GM19467 (cell line): ENCODE data around the gene DNAI2.

ENCODE experiments used
- ATAC-seq: cut with Tn5 transposase; IDR thresholded peaks from one replicate; pipeline ENCODE4 v1.9.1; 2021; ENCODE audit warnings: mild to moderate bottlenecking, moderate library complexity; ENCODE audit not compliant: unreplicated experiment

DNAI2 gene

DNA sequence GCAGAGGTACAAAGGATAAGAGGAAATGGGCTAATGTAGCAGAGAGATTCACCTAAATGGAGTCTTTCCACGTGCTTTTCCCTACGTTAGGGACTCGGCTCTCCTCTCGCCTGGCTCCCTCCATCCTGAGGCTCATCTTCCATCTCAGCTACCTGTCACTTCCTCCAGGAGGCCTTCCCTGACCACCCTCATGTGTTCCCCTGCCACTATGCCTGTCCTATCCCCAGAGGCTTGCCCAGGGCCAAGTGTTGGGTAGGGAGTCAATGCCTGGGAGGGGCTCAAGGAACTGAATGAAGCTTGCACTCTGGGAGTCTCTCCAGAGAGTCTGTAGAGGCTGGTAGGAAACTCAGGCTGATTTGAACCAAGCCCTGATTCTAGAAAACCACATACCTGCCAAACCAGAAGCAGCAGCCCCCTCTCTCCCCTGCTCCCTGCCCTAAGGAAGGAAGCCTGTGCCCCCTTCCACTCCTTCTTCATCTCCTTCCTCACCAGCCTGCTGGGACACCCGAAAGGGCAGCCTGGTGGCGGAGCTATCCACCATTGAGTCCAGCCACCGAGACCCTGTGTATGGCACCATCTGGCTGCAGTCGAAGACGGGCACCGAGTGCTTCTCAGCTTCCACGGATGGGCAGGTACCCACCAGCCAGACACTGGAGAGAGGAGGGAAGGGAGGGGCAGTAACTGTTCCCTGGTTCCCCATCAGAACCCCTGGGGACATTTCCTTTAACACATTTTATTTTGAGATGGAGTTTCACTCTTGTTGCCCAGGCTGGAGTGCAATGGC is 25.4 kb downstream of the DNAI2 start:
- no peak for ATAC-seq

DNA sequence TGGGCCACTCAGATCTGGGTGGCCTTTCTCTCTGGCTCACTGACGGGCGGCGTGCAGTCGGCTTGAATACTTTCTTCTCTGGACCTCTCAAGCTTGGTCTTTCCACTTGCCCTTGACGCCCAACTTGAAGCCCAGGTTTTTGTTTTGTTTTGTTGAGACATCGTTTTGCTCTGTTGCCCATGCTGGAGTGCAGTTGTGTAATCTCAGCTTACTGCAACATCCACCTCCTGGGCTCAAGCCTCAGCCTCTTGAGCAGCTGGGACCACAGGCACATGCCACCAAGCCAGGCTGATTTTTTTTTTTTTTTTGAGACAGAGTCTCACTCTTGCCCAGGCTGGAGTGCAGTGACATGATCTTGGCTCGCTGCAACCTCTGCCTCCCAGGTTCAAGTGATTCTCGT is 29.3 kb downstream of the DNAI2 start:
- no peak for ATAC-seq

DNA sequence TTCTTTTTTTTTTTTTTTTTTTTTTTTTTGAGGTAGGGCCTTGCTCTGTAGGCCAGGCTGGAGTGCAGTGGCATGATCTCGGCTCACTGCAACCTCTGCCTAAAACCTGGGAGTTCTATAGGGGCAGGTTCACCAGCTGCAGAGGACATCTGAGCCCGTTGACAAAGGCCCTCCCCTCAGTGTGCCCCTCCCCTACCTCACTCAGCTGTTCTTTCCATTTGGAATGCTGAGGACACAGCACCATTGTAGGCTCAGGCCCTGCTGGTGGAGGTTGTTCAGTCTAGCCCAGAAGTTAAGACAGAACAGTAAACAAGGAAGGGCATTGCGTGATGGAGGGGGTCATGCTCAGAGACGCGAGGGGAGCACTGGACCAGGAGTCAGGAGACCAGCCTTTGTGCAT is 30.1 kb downstream of the DNAI2 start:
- ATAC-seq: no peak

DNA sequence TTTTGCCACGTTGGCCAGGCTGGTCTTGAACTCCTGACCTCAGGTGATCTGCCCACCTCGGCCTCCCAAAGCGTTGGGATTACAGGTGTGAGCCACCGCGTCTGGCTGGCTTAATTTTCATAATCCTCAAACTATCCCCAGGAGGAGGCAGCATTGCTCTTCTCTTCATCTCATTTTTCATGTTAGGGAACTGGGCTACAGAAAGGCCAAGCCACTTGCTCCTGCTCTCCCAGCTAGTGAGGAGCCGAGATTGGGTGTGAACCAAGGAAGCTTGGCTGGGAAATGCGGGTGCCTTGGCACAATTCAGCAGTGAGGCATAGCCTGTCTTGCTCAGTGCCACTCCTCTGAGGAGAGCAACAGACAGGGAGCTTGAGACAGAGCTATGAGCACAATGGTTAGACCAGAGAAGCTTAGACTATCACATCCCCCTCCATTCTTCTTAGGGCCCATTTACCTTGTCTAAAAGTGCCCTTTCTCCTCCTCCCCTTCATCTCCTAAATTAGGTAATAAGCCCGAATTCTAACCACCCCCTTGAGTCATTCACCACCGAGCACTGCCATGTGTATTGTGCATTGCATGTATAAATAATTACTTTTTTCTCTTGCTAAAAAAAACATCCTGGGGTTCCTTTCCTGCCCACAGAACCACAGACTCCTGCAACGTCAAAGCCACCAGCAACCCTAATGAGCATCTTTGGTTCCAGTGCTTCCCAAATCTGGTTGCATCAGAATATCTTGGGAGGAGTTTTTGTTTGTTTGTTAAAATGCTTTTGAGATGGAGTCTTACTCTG is 32.0 kb downstream of the DNAI2 start:
- ATAC-seq: no peak

DNA sequence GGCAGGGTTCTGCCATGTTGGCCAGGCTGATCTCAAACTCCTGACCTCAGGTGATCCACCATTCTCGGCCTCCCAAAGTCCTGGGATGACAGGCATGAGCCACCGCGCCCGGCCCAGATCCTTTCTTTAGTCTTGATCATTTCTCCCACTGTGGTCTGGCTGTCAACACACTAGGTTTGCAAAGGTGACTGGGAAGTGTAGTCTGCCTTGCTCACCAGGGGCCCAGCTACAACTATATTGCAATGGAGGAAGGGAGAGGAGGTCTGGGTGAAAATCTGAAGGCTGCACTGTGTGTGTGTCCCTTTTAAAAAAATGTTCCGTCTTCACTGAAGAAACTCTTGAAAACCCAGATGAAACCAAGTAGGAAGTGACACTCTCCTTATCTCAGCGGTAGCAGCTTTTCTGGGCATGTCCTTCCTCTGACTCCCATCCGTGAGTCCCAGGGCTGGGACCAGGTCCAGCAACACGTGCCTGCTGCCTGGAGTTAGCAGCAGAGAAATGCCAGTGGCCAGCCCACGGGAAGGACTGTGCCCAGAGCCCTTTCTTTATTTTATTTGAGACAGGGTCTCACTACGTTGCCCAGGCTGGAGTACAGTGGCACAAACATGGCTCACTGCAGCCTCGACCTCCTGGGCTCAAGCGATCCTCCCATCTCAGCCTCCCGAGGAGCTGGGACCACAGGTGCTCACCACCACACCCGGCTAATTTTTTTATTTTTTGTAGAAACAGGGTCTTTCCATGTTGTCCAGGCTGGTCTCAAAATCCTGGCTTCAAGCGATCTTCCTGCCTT is 34.1 kb downstream of the DNAI2 start:
- no peak for ATAC-seq

DNA sequence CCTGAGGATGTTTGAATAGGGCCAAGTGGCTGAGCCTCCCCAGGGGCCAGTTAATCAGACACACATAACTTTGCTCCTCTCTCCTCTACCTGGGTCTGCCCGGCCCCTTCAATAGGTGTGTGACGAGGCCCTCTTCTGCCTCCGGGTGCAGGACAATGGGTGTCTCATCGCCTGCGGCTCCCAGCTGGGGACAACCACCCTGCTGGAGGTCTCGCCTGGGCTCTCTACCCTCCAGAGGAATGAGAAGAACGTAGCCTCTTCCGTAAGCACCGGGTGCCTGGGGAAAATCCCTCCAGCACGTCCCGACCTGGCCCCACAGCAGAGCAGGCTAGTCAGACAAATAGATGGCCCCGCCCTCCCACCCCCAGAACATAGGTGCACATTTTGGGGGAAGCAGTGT is 35.9 kb downstream of the DNAI2 start:
- ATAC-seq: no peak

DNA sequence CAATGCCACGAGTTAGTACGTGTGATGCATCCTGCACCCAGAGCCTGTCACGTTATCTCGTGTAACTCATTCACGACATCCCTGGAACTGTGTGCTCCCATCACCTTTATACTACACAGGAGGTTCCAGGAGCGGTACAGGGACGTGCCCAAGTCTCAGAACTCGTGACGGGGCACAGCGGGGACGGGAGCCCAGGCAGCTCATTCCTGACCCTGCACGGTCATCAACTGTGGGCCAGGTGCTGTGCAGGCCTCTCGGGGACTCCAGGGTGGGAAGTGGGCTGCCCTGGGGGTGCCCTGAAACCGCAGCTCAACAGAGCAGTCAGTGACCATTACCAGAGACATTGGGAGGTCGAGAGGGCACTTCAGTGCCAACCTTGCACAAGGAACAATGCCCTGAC is 40.8 kb downstream of the DNAI2 start:
- no peak for ATAC-seq

DNA sequence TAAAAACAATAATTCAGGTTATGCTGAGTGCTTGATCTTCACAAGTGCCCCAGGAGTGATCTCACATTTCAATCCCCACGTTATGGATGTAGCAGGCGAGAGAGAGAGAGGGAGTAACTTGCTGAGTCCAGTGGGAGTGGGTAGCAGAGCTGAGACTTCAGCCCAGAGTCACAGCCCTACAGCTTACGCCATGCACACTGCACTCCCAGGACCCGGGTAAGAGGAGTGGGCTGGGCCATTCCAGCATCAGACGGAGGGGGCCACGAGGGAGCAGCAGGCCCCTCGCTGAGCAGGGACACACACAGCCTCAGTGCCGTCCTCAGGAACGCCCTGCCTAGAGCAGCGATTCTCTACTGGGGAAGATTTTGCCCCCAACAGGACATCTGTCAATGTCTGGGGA is 42.2 kb downstream of the DNAI2 start:
- no peak for ATAC-seq

DNA sequence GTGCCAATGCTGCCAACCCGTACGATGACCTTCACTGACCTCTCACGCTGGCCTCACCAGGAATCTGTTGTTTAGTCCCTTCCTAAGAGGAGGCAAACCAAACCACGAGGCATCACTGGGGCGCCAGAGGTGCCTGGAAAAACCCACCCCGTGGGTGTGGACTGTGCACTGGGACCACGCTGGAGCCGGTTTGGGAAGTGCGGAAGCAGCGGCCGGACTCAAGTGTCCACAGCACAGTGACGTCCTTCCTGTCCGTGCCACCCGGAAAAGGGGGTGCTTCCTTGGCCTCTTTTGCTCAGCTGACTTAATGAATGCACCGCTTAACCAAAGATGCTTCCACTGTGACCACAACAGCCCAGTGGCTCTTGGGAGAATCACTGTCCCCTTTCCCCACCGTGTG is 43.0 kb downstream of the DNAI2 start:
- no peak for ATAC-seq

DNA sequence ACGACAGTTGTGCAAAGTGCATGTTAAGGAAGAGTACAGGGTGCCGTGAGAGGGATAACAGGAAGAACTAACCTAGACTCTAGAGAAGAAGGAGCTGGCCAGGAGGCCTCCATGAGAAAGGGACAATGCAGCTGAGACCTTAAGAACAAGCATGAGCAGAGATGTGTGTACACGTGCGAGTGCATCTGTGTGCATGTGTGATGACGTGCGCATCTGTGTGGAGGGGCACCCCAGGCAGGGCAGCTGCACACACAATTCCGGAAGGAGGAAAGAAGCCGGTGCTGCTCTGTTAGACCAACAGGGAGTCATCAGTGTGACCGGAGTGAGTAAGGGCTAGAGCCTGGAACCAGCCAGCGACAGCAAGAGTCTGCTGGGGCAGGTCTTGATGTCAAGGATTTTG is 44.4 kb downstream of the DNAI2 start:
- no peak for ATAC-seq

DNA sequence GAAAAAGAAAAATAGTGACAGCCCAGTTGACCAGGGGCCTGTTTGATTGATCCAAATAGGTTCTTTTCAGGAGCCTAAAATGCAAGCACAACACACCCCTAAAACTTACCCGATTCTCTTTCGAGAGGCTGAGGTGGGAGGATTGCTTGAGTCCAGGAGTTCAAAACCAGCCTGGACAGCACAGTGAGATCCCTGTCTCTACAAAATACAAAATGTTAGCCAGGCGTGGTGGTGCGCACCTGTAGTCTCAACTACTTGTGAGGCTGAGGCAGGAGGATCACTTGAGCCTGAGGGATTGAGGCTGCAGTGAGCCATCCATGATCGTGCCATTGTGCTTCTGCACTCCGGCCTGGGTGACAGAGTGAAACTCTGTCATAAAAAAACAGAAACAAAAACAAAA is 50.5 kb downstream of the DNAI2 start:
- ATAC-seq: no peak

DNA sequence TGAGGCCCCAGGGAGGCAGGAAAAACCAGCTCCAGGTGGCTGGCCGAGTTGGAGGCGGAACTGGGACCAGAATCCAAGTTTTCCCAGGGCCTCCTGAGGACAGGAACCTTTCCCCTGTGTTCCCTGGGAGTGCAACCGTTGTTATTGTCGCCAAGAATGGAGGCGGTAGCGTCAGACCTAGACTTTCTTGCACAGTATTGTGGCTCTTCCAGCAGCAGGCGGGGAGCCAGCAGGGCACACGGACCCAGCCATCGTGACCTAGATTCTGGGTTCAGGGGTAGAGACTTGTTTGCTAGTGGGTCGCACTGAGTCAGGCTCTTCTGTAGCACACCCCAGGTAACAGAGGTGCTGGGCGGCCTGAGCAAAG is 51.3 kb downstream of the DNAI2 start:
- ATAC-seq: no peak

DNA sequence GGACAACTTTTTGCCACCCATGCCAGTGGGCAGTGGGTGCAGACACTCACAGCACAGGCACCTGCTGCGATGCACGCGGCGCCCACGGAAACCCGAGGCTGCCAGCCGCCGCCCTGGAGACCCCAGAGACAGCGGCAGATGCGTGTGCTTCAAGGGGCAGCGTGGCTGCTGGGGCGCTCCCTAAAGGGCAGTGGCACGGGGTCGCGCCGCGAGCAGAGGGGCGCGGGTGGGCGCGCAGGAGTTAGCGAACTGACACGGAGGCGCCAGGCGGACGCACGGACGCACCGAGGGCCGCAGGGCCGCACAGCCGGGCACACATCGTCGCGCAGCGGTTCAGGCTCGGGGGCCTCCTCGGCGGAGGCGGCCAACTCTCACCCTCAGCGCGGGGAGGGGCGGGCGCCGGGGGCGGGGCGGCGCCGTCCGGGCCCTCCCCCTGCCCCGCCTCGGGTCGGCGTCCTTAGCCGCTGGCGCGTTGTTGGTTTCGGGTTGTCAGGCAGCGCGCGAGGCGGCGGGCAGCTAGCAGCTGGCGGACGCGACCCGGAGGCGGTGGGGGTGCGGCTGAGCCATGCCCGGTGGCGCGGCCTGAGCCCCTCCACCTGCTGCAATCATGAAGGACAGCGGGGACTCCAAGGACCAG is 51.8 kb downstream of the DNAI2 start, which contains the start of gene KIF19:
KIF19 (plus strand) TSS at position 484 of the 637 bp plus-strand sequence; CDS start at position 608, 124 bp downstream.
- ATAC-seq: no peak

DNA sequence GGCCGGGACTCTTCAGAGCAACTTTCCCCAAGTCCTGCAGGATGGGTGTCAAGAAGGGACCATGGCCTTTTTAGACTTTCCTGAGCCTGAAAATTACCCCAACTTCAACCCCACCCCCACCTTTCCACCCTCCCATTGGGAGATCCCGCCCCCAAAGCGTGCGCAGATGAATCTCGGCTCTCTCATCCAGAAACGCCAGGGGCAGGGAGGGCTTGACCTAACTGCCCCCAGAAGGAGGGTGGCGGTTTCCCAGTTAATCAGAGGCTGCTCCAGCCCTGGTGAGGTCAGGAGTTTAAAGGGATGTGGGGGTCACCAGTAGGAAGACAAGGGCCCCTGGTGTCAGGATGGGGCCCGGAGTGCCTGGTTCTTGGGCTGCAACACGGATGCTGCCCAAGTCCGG is 52.5 kb downstream of the DNAI2 start:
- ATAC-seq: no peak

DNA sequence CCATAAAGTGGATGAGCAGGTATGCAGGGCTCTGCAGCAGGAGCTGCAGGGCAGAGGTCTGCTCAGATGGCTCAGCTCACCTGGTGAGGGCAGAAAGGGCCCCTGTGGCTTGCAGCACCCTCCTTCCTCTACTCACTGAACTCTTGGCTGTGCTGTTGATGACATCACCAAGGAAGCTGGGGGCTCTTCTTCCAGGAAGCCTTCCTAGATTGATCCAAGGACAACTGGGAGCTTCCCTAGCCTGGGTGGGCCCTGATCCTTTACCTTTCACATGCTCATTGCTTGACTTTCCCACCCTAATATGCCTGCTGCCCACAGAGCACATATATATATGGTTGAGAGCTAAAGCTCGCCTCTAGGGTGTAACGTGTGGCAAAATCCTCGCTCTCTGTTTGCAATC is 54.5 kb downstream of the DNAI2 start:
- no peak for ATAC-seq

DNA sequence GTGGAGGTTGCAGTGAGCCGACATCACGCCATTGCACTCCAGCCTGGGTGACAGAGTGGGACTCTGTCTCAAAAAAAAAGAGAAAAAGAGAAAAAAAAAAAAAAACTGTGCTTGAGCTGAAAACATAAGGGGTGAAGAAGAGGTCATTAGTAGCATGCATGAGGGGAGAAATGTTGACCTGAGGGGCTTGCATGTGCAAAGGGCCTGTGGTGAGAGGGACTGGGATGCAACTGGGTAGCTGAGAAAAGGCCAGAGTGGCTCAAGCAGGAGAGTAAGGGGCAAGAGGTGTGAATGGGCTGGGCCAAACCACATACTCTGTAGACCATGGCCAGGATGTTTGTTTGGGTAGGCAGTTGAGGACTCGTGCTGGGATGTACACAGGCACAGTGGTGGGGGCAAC is 55.3 kb downstream of the DNAI2 start:
- no peak for ATAC-seq

DNA sequence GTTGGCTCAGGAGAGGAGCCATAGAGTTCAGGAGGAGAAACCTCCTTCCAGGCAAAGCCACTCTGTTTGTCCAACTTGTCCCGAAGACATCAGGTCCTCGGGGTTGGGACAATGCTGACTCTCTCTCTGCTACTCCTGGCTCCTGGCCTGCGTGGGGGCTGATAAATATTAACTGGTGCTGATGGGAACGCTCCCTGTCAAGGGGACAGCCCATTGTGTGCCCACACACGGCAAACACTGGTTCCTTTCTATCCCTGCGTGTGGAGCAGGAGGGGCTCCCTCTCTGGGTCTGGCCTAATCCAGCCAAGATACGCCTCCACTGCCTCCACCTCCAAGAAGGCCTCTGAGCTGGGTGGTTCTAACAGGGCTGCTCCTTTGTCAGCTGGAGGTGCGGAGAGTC is 56.4 kb downstream of the DNAI2 start:
- ATAC-seq: no peak

DNA sequence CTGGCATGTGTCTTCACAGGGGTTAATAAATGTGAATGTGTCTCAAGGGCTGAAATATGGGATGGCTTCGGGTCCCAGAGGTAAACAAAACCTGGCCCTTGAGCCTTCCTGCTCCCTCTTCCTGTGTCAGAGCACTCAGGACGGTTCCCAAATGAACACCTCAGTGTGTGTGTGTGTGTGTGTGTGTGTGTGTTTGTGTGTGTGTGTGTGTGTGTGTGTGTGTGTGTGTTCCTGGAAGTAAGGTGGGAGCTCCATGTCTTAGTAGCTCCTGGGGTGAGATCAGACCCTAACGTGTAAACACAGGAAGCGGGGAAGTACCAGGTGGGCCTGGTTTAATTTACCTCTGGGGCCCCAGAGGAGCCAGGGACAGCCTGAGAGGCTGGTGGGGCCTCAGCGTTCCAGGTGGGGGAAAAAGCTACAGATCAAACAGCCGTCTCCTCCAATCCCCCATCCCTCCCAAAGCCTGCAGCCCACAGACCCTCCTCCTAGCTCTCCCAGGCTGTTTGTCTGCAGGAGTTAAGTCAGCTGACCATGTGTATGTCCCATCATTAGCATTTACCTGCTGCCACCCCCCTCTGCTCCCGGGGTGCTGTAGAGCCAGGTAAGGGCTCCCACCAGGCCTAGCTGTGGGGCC is 58.1 kb downstream of the DNAI2 start:
- ATAC-seq: no peak

DNA sequence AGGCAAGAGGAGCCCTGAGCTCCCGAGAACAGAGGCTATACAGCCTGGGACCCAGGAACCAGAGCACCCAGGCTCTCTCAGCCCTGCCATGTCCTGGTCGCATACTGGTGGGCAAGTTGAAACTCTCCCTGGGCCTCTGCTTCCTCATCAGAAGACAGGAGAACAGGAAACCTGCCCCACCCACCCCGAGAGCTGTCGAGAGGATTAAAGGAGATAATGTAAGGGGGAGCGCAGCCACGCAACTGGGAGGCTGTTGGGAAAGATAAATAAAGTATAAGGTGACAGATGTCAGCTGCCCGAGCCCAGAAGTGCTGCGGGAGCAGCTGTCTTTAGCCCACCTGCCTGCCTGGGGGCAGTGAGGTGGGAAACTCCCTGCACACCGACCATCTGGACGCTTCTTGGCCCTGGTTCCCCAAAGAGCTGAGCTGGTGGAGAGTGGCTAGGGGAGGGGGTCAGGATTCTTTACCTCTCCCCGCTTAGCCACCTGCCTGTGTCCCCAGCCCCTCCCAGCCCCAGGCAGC is 58.8 kb downstream of the DNAI2 start:
- no peak for ATAC-seq

DNA sequence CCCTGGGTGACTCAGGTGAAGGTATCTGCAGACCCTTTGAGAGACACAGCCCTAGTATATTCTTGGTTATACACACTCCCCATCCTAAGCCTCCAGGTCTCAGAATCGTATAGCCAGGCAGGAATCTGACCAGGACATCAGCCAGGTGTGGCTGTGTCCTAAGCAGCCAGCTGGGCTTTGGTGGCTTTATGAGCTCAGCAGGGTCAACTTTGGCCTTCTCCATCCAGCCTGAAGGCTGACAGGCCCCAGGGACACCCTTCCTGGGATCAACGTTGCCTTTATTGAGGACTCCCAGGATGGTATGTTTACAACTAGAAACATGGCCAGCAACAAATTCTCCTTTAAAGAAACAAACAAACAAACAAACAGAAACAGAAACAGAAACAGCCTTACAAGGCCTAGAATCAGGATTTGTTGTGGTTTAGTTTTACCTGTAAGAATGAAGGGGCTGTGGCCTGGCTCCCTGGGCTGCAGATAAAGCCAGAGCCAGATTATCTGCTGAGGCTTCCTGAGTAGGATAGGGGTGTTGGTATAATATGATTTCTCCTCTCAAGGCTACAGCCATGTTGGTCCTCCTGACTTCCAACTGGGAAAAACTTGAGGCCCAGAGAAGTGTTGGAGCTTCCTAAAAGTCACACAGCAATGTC is 60.5 kb downstream of the DNAI2 start:
- no peak for ATAC-seq
